Testis (tissue), 3 donors: ENCODE measurements around the gene DPYD. TPM values are rescaled to one million over a fixed set of nuclear protein-coding genes. Genes with fewer than 3 reads are reported as not detected.

Experiments used
- DNase-seq: peaks from one replicate; pipeline ENCODE4 v3.0.0-alpha.2; 2019
- H3K27ac ChIP-seq, 2 donors: fragments of 200-600 bp; sonication (generic); one replicate each; pipeline ENCODE4 v1.5.1; 2019
- H3K27me3 ChIP-seq: fragments of 200-600 bp; sonication (generic); one replicate; pipeline ENCODE4 v1.5.1; 2019
- H3K36me3 ChIP-seq: fragments of 200-600 bp; sonication (generic); one replicate; pipeline ENCODE4 v1.5.1; 2017; ENCODE audit warnings: low read depth; ENCODE audit errors: missing control alignments
- H3K4me1 ChIP-seq: fragments of 200-600 bp; sonication (generic); one replicate; pipeline ENCODE4 v1.5.1; 2019
- H3K4me3 ChIP-seq, 2 donors: fragments of 200-600 bp; sonication (generic); one replicate each; pipeline ENCODE4 v1.5.1; 2017 to 2019
- H3K9me3 ChIP-seq: fragments of 200-600 bp; sonication (generic); one replicate; pipeline ENCODE4 v1.5.1; 2017
- POLR2A ChIP-seq: fragments of 450-650 bp; IDR thresholded peaks from one replicate; pipeline ENCODE4 v1.6.1; 2017; ENCODE audit warnings: antibody characterized with exemption, mild to moderate bottlenecking, moderate library complexity
- WGBS, 2 donors: methylation state at CpG; one replicate each; pipeline ENCODE4 v1.1.5; 2018; 5-methylcytosine and 5-hydroxymethylcytosine counted together
- intact Hi-C: fragments of 100-400 bp; cut with DNase I; formaldehyde crosslinking; loops from one replicate; pipeline ENCODE4 v1.15.1; 2023; ENCODE audit warnings: low total_unique reads
- polyA plus RNA-seq: library from polyadenylated mRNA; stranded (reverse); fragments of 350-450 nt; fragmentation: Illumina TruSeq; extraction: RNeasy Lipid Tissue Mini Kit (QIAGEN cat#74804); gene quantifications from one replicate; pipeline ENCODE4 v1.2.3, GENCODE V29; 2014; ENCODE audit warnings: low read depth, low replicate concordance; ENCODE audit not compliant: insufficient read depth
- total RNA-seq, 2 donors: library from RNA; depleted of rRNA; stranded (reverse); fragments of >200 nt; gene quantifications; one replicate each; pipeline ENCODE4 v1.2.3, GENCODE V29; 2016
- TF ChIP-seq, protein P1 (sequence below), 3 experiments: fragments of 450-650 bp in 2 of 3; fragments of 200-600 bp in 1 of 3; sonication (generic) in 1 of 3; IDR thresholded peaks; one replicate each; pipeline ENCODE4 v1.5.1; 2016 to 2019; ENCODE audit warnings: antibody characterized with exemption in 3 of 3, mild to moderate bottlenecking in 2 of 3, moderate library complexity in 1 of 3

The DPYD gene
- total and polyA plus RNA-seq, 3 donors from 2014 or later: 6.7 to 14.7 (median 11.5) TPM

DNA sequence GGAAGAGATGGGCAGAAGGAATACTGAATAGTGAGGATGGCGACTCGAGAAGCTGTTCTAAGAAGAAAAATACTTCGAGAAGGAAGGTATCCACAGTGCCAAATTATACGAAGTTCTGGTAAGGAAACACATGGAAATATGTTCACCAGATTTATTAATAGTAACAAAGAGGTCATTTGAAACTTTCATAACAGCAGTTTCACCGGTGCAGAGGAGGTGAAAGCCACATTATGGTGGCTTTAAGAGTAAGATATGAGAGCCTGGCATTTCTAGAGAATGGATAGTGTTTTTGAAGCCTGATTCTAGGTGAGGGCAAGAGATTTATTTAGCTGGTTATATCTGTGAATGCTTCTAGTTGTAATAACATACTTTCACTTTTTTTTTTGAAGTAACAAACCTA is 56.2 kb downstream of the DPYD start:
- DNase-seq: no peak
- H3K9me3 ChIP-seq: no peaks in the 10 kb centered on the region
- 80 to 88% methylated on average over 5 of the region's 5 CpGs for WGBS, 2 donors
- intact Hi-C loops: no loop called here
- H3K4me3 ChIP-seq: no peak overlapping the region
- H3K4me1 ChIP-seq: no peaks in the 10 kb centered on the region
- no peaks in the 10 kb centered on the region for H3K36me3 ChIP-seq
- TF ChIP-seq POLR2A: no peak
- TF ChIP-seq, protein P1, sequence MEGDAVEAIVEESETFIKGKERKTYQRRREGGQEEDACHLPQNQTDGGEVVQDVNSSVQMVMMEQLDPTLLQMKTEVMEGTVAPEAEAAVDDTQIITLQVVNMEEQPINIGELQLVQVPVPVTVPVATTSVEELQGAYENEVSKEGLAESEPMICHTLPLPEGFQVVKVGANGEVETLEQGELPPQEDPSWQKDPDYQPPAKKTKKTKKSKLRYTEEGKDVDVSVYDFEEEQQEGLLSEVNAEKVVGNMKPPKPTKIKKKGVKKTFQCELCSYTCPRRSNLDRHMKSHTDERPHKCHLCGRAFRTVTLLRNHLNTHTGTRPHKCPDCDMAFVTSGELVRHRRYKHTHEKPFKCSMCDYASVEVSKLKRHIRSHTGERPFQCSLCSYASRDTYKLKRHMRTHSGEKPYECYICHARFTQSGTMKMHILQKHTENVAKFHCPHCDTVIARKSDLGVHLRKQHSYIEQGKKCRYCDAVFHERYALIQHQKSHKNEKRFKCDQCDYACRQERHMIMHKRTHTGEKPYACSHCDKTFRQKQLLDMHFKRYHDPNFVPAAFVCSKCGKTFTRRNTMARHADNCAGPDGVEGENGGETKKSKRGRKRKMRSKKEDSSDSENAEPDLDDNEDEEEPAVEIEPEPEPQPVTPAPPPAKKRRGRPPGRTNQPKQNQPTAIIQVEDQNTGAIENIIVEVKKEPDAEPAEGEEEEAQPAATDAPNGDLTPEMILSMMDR (IDR thresholded peaks at IDR 0.05): no peak
- no peak overlapping the region for H3K27ac ChIP-seq
- H3K27me3 ChIP-seq: no peaks in the 10 kb centered on the region

DNA sequence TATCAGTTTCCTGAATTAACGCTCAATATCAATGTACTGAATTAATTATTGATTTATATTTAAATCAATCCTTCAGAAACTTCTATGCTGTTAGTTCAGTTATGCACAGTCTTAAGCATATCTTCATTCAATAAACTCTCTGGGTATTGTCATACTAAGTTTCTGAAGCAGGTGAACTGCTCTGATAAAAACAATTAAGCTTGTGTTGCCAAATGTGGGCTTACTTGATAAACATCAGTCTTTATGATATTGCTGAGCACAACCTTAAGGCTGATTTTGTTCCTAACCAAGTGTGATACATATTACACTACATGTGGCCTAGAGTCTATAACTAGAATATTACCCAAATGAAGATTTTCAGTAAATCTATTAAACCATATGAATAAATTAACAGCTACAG is 67.6 kb downstream of the DPYD start:
- TF ChIP-seq, protein P1 (IDR thresholded peaks at IDR 0.05): no peak
- TF ChIP-seq POLR2A: no peak
- Histone ChIP-seq H3K27me3 (no peaks in the 10 kb centered on the region), H3K4me3 (no peak overlapping the region), H3K4me1 (no peaks in the 10 kb centered on the region), H3K27ac (no peak overlapping the region), H3K9me3 (no peaks in the 10 kb centered on the region), H3K36me3 (no peaks in the 10 kb centered on the region)
- no peak for DNase-seq
- WGBS, 2 donors: 93 to 100% methylated on average over 1 of the region's 1 CpG
- intact Hi-C loops: no loop called here

DNA sequence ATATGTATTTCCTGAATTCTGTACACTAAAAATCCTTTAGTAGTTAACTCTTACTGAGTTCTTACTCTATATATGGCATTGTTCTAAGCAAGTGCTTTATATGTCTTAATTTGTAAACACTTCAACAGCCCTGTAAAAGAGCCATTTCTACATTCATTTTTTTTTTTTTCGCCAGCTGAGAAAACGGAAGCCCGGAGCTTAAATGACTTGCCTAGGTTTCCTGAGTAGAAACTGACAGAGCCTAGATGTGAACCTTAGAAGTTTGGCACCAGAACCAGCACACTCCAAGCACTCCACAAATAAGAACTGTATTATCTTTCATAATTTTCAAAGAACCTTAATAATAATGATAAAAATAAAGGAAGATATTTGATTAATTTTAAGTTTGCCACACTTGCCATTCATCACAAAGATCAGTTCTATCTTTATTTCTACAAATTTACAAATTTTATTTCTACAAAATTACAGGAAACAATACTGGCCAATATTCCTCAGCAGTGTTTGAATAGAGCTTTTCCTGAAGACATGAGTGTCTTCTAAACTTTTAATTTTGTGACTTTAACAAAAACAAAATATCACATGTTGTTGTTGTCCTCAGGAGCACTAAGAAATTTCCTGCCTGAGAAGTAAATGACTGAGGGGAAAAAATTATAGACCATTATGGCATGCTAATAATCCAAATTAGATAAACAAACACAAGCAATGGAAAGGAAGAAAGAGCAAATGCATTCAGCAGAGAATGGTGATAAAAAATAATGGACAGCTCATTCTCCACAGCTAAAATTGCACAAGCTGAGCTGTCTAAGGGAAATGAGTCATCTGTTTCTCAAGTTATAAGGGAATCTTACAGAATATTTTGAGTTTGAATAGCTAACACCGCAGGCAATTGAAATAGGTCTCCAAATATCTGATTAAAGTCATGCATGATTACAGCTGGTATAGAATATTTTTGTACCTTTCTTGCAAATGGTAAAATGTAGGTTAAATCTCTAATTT is 71.2 kb downstream of the DPYD start:
- no peak overlapping the region for H3K27ac ChIP-seq
- H3K36me3 ChIP-seq: no peaks in the 10 kb centered on the region
- no peaks in the 10 kb centered on the region for H3K4me1 ChIP-seq
- intact Hi-C loops: no loop called here
- TF ChIP-seq, protein P1 (IDR thresholded peaks at IDR 0.05): no peak
- no peak for TF ChIP-seq POLR2A
- DNase-seq: no peak
- 69 to 78% methylated on average over 4 of the region's 4 CpGs for WGBS, 2 donors
- no peaks in the 10 kb centered on the region for H3K27me3 ChIP-seq
- no peak overlapping the region for H3K4me3 ChIP-seq
- no peaks in the 10 kb centered on the region for H3K9me3 ChIP-seq

DNA sequence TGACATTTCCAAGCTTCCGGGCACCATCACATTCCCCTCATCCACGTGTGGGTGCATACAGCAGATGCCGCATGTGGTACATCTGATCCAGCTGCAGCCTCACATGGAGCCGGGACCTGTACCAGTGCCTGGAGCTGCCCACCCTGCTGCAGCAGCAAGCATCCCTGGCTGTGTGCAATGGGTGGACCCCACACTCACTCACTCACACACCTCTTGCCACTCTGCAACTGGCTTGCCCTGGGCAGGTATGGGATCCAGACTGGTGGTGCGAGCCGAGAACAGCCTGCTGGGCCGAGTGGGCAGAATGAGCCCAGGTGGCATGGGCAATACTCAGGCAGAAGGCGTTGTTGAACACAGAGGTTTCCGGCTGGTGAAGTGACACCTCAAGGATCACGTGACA is 75.0 kb downstream of the DPYD start:
- DNase-seq: no peak
- Histone ChIP-seq H3K4me1 (no peaks in the 10 kb centered on the region), H3K27ac (no peak overlapping the region), H3K36me3 (no peaks in the 10 kb centered on the region), H3K27me3 (no peaks in the 10 kb centered on the region), H3K4me3 (no peak overlapping the region), H3K9me3 (no peaks in the 10 kb centered on the region)
- 99% methylated on average over 10 of the region's 10 CpGs for WGBS, 2 donors
- TF ChIP-seq, protein P1 (IDR thresholded peaks at IDR 0.05): no peak
- no peak for TF ChIP-seq POLR2A
- intact Hi-C loops: no loop called here
